Measurements from ENCODE around the gene TMEM184B. TPM values are rescaled to one million over a fixed set of nuclear protein-coding genes. Genes with fewer than 3 reads are reported as not detected.

The TMEM184B gene
- total and polyA plus RNA-seq, 2 of the 8 experiments (the other 6 are each of a cell fraction or from before 2014, with no cell fraction given): 41.6 to 81.0 TPM

- TF ChIP-seq, protein P1, sequence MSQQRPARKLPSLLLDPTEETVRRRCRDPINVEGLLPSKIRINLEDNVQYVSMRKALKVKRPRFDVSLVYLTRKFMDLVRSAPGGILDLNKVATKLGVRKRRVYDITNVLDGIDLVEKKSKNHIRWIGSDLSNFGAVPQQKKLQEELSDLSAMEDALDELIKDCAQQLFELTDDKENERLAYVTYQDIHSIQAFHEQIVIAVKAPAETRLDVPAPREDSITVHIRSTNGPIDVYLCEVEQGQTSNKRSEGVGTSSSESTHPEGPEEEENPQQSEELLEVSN (IDR thresholded peaks at IDR 0.05): no peak
- TF ChIP-seq GTF2F1 (IDR thresholded peaks at IDR 0.05; ENCODE audit: borderline replicate concordance, low read depth, low read length) (no peak), SIRT6 (IDR thresholded peaks at IDR 0.05; ENCODE audit: low read length) (no peak), RBBP5 (IDR thresholded peaks at IDR 0.05; ENCODE audit: borderline replicate concordance, low read depth, low read length) (no peak), CTBP2 (IDR thresholded peaks at IDR 0.05; ENCODE audit: borderline replicate concordance, insufficient read depth, insufficient read length, low read length) (no peak), TAF7 (optimal IDR thresholded peaks at IDR 0.05; ENCODE audit: borderline replicate concordance, low read depth, low read length) (no peak), TCF12 (IDR thresholded peaks at IDR 0.05; ENCODE audit: low read depth, low read length) (no peak), CTCF (IDR thresholded peaks at IDR 0.05; ENCODE audit: control extremely low read depth in 1 of 3, insufficient read depth in 1 of 3, low read depth in 1 of 3, low read length in 3 of 3) (no peak), CHD1 (IDR thresholded peaks at IDR 0.05; ENCODE audit: low read depth, low read length) (no peak), CBX8 (IDR thresholded peaks at IDR 0.05; ENCODE audit: borderline replicate concordance, low read depth, low read length) (no peak), SIN3A (conservative IDR thresholded peaks at IDR 0.05 in 1 of 2, IDR thresholded peaks at IDR 0.05 in 1 of 2; ENCODE audit: low read depth in 1 of 2, low read length in 2 of 2) (0 out of 4 replicates have a peak, but pooled peaks of 1 of the 2 experiments have one; percentile 36), SAP30 (IDR thresholded peaks at IDR 0.05; ENCODE audit: insufficient read depth, insufficient replicate concordance, low read length) (peak; percentile 78), JUN (IDR thresholded peaks at IDR 0.05; ENCODE audit: low read depth, low read length) (no peak), KDM4A (IDR thresholded peaks at IDR 0.05; ENCODE audit: low read depth, low read length, severe bottlenecking) (peak; percentile 29), CHD2 (IDR thresholded peaks at IDR 0.05; ENCODE audit: low read length) (no peak), KDM1A (IDR thresholded peaks at IDR 0.05; ENCODE audit: borderline replicate concordance, low read length) (no peak), MAX (IDR thresholded peaks at IDR 0.05) (peak; percentile 66; the same call in 1 of the 2 replicates), PHF8 (conservative IDR thresholded peaks at IDR 0.05; ENCODE audit: low read depth, low read length) (peak; percentile 21; the same call in 1 of the 2 replicates)
- TF ChIP-seq, protein P2, sequence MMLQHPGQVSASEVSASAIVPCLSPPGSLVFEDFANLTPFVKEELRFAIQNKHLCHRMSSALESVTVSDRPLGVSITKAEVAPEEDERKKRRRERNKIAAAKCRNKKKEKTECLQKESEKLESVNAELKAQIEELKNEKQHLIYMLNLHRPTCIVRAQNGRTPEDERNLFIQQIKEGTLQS (IDR thresholded peaks at IDR 0.05; ENCODE audit: insufficient read depth, low read depth, low read length): no peak
Observed at GRCh38 chr22:38203090-38203810, 69.6 kb downstream of the TMEM184B start (continued).
